EL (cell line): ENCODE measurements around the gene BCR.

ENCODE experiments used
- DNase-seq: peaks from one replicate; pipeline ENCODE4 v3.0.0-alpha.2; 2016

BCR gene

GRCh38 chr22:23277583-23278295, 97.4 kb downstream of the BCR start:
- DNase-seq: no peak

GRCh38 chr22:23278883-23279675, 98.8 kb downstream of the BCR start:
- no peak for DNase-seq

- peak; percentile 13 for DNase-seq
Observed at GRCh38 chr22:23279781-23280180, 99.5 kb downstream of the BCR start.

DNA sequence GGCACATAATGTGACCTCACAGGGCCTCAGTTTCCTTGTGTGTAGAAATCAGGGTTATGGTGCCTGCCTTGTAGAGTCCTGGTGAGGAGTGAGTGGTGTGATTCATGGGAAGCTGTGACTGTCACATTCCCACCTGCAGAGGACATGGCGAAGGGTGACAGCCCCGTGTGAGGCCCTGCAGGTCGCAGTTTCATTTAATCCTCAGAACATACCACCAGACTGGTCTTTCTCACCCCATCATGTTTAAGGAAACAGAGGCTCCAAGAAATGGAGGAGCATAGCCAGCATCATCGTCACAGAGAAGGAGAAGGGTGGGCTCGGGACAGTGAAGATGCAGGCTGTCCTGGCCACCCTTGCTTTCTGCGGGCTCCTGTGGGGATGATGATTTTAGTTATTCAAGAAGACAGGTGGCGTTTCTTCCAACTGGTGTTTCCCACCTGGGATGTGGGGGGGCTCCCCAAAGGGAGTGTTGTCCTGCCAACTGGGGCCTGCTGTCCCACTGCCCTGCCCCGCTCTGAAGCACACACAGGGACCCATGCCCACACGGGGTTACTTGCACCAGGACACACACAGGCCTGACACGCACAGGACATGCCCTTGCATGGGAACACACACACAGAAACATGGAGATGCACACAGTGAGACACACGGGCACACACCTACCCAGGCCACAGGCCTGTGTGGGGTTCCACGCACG, 100.2 kb downstream of the BCR start:
- DNase-seq: no peak

DNA sequence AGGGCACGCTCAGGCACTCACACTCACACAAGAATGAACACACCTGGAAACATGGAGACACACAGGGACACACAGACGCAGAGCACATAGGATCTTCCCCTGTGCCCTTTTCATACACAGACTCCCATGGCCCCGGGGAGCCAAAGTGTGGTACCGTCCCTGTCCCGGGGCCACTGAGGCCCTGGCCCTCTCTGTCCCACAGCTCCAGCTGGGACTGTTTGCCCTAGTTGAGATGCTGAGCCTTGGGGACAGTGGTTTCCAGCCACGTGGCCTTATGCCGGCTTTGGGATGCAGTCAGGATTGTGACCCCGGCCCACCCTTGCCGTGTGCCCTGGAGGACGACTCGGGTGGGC, 100.7 kb downstream of the BCR start:
- no peak for DNase-seq

DNA sequence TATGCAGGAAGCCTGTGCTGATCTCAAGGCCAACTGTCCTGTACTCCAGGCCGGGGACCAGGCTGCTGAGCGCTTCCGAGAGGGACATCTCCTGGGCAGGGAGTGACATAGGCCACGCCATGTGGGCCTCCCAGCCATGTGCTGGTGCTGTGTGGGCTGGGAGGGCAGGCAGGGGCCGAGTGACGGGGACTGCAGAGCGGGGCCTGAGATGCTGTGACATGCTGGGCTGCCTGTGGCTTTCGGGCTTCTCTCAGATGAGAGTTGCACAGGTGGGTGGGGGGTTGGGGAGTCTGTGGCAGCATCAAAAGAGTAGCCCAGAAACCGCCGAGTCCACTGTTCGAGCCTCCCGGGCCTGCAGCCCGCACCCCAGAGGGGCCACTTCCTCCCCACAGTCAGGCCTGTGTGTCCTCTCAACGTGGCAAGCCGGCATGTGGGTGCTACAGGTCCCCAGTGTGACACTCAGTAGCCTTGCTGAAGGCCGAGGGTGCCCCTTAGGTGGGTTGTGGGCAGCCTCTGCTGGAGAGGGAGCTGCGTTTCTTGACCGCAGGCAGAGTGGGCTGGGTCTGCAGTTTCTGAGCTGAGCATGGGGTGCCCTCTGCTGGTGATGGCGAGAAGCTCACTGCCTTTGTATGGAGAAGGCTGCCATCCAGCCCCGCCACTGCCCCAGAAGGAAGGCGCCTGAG, 101.2 kb downstream of the BCR start:
- peak; percentile 75 for DNase-seq

DNA sequence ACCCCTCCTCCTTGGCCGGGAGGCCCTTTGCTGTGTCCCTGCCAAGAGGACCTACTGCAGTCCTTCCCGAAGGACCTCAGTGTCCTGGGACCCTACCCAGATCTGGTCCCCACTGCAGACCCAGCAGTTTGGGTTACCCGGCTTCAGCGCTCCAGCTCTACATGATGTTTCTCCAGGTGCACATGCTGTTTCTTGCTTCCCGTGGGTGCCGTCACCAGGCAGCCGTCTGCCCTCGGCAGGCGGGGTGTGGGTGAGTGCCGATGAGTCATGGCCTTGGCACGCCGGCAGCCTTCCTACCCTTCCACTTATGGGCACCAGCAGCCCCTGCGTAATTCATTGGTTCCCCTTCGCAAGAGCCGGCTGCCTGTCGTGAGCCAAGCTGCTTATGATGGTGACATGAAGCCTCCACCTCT, 101.8 kb downstream of the BCR start:
- peak; percentile 88 for DNase-seq

DNA sequence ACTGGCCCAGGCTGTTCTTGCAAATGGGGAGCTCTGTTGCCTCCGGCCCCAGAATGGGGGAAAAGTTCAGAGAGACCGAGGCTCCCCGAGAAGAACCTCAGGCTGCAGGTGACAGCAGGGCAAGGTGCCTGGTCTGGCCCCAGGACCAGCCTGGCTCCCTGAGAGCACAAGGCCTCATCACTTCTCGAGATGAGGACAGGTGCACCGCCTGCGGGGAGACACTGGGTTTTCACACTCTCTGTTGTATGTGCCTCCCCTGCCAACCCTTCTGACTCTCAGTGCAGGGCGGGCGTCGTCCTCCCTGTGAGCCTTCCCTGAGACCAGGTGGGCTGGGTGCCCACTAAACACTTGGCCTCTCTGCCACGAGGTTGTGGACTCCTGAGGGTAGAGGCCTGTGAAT, 102.2 kb downstream of the BCR start:
- DNase-seq: no peak

DNA sequence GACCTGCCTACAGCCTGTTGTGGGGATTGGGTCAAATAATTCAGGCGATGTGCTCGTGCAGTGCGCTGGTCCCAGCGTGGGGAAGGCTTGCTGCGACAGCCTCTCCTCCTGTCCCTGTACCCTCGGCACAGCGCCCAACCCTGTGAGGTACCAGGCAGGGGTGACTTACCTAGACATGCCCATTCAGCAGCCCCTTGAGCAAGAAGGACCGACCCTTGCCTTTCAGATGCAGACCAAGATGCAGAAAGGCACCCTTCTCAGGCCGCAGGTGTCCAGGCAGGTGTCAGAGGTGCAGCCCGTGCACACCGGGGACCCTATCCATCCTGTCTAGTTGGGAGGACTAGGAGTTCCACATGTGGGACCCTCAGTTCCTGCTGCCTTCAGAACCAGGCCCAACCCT, 102.7 kb downstream of the BCR start:
- no peak for DNase-seq

GRCh38 chr22:23283591-23284503, 103.5 kb downstream of the BCR start:
- no peak for DNase-seq

DNA sequence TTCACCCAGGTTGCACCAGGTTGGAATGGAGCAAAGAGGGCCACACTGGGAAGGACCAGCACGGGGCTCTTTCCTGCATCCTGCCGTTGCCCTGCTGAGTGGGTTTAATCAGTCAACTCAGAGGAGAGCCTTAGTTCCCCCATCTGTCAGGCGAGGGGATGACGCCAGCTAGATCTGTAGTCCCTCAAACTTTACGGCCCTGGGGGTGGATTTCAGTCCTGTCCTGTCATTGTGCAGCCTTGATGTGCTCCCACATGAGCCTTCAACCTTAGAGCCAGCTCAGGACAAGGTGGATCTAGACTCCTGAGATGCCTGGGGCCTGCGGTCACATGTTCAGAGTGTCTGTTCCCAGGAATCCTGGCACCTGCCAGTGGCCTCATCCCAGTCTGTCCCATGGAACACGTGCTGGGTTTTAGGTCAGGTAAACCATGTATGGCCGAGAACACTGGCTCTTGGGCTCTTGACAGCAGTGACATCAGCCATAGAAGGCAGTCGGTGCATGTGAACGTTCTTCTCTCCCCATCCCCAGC, 104.3 kb downstream of the BCR start:
- DNase-seq: no peak

GRCh38 chr22:23285236-23285635, 104.9 kb downstream of the BCR start:
- no peak for DNase-seq

DNA sequence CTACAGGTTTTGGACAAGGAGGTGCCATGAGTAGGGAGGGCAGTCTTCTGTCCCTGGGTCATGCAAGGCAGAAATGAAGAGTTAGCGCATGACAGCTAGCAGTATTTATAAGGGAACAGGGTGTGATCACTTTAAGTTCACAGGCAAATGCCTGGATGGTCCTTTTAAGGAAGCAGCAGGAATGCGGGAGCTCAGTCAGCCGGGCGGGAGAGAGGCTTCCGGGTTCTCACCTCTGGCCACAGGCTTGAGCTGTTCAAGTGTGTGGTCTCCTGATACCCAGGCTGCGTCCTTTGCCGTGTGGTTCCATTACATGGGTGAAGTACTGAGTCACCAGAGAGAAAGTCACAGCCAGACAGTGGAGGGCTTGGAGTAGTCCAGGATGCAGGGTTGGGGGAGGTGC, 105.4 kb downstream of the BCR start:
- peak; percentile 76 for DNase-seq

- DNase-seq: no peak
Observed at GRCh38 chr22:23286296-23286695, 106.0 kb downstream of the BCR start.

DNA sequence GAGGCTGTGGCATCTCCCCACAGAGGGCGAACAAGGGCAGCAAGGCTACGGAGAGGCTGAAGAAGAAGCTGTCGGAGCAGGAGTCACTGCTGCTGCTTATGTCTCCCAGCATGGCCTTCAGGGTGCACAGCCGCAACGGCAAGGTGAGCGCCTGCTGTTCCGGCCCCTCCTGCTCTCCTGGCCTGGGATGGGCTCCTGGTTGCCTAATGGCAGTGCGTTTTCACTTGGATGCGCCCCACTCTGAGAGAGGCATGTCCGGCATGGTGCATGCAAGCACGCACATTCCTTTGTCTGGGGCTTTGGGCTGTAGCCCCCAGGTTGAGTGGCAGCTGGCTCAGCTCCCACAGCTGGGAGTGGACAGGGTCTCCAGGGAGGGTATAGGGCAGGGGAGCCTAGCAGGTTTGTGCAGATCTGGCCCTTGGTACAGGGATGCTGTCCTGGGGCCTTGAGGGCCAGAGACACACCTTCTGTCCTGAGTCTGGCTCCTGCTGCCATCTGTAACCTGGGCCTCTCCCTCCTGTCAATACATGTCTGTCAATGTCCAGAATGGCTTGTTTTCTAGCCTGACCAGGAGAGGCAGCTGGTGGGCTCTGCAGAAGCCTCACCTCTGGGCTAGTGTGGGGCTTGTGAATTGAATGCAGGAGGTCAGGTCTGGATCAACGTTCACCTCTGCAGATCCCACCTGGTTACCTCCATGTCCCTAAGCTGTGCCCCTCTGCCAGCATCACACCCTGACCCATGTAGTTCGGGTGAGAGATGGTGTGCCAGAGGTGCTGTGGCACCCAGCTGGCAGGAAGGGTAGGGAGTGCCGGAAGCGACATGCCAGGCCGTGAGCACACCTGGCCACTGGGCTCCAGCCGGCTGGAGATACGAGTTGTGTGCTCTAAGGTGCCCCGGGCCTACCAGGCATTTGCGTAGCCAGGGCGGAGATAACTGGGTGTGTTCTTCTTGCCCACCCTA, 107.1 kb downstream of the BCR start:
- DNase-seq: no peak

DNA sequence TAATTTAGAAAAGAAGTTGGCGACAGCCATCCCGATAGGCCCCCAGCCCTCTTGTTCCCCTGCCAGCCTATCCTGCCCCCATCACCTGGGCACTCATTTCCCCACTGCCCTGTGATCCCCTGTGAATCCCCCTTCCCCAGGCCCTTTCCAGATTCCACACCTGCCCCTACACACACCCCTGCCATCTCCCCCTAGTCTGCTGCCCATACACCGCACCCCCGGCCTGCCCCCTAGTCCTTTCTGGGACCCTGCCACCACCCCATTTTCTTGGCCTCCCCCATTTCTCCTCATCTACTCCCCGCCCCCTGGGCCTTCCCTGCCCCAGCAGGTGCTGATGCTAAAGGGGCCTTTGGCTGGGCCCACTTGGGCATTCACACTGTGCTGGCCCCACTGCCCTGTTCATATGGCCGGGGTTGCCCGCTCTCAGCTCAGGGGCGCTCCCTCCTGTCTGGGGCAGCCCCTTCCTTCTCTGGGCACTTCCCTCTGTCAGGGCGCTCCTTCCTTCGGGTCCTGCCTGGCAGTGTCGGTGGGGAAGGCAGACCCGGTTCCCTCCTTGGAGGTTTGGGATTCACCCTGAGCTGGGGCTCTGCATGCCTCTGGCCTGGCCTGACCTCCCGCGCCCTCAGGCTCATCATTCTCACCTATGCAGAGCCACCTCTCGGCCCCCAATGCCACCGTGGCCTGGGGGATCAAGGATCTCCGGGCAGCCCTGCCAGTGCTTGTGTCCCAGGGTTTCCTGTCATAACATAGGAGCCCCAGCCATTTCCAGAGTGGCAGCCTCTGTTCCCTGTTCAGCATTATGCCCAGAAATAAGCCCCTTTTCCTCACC, 108.2 kb downstream of the BCR start:
- DNase-seq: no peak

- no peak for DNase-seq
Observed at GRCh38 chr22:23289130-23289503, 108.8 kb downstream of the BCR start.

- DNase-seq: peak; percentile 52
Observed at GRCh38 chr22:23289851-23290724, 109.8 kb downstream of the BCR start.
